Measurements from ENCODE around the gene MFN2.

GRCh38 chr1:11957897-11958296, 22.3 kb upstream of the MFN2 start:
- TF ChIP-seq REST (IDR thresholded peaks at IDR 0.05; ENCODE audit: unreplicated experiment) (no peak), EZH2 (IDR thresholded peaks at IDR 0.05; ENCODE audit: low read depth, unreplicated experiment) (no peak), CTCF (conservative IDR thresholded peaks at IDR 0.05; ENCODE audit: low read depth in 2 of 2) (no peak), EZH2phosphoT487 (IDR thresholded peaks at IDR 0.05; ENCODE audit: unreplicated experiment) (no peak), POLR2AphosphoS5 (IDR thresholded peaks at IDR 0.05; ENCODE audit: low read depth) (no peak), CREB1 (CRISPR knock-in tag; IDR thresholded peaks at IDR 0.05; ENCODE audit: low read depth) (no peak), NANOG (IDR thresholded peaks at IDR 0.05; ENCODE audit: borderline replicate concordance) (no peak)
- TF ChIP-seq, protein P1, sequence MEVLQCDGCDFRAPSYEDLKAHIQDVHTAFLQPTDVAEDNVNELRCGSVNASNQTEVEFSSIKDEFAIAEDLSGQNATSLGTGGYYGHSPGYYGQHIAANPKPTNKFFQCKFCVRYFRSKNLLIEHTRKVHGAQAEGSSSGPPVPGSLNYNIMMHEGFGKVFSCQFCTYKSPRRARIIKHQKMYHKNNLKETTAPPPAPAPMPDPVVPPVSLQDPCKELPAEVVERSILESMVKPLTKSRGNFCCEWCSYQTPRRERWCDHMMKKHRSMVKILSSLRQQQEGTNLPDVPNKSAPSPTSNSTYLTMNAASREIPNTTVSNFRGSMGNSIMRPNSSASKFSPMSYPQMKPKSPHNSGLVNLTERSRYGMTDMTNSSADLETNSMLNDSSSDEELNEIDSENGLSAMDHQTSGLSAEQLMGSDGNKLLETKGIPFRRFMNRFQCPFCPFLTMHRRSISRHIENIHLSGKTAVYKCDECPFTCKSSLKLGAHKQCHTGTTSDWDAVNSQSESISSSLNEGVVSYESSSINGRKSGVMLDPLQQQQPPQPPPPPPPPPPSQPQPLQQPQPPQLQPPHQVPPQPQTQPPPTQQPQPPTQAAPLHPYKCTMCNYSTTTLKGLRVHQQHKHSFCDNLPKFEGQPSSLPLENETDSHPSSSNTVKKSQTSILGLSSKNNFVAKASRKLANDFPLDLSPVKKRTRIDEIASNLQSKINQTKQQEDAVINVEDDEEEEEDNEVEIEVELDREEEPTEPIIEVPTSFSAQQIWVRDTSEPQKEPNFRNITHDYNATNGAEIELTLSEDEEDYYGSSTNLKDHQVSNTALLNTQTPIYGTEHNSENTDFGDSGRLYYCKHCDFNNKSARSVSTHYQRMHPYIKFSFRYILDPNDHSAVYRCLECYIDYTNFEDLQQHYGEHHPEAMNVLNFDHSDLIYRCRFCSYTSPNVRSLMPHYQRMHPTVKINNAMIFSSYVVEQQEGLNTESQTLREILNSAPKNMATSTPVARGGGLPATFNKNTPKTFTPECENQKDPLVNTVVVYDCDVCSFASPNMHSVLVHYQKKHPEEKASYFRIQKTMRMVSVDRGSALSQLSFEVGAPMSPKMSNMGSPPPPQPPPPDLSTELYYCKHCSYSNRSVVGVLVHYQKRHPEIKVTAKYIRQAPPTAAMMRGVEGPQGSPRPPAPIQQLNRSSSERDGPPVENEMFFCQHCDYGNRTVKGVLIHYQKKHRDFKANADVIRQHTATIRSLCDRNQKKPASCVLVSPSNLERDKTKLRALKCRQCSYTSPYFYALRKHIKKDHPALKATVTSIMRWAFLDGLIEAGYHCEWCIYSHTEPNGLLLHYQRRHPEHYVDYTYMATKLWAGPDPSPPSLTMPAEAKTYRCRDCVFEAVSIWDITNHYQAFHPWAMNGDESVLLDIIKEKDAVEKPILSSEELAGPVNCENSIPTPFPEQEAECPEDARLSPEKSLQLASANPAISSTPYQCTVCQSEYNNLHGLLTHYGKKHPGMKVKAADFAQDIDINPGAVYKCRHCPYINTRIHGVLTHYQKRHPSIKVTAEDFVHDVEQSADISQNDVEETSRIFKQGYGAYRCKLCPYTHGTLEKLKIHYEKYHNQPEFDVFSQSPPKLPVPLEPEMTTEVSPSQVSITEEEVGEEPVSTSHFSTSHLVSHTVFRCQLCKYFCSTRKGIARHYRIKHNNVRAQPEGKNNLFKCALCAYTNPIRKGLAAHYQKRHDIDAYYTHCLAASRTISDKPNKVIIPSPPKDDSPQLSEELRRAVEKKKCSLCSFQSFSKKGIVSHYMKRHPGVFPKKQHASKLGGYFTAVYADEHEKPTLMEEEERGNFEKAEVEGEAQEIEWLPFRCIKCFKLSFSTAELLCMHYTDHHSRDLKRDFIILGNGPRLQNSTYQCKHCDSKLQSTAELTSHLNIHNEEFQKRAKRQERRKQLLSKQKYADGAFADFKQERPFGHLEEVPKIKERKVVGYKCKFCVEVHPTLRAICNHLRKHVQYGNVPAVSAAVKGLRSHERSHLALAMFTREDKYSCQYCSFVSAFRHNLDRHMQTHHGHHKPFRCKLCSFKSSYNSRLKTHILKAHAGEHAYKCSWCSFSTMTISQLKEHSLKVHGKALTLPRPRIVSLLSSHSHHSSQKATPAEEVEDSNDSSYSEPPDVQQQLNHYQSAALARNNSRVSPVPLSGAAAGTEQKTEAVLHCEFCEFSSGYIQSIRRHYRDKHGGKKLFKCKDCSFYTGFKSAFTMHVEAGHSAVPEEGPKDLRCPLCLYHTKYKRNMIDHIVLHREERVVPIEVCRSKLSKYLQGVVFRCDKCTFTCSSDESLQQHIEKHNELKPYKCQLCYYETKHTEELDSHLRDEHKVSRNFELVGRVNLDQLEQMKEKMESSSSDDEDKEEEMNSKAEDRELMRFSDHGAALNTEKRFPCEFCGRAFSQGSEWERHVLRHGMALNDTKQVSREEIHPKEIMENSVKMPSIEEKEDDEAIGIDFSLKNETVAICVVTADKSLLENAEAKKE (CRISPR knock-in tag; IDR thresholded peaks at IDR 0.05) = no peak
- TF ChIP-seq, protein P2, sequence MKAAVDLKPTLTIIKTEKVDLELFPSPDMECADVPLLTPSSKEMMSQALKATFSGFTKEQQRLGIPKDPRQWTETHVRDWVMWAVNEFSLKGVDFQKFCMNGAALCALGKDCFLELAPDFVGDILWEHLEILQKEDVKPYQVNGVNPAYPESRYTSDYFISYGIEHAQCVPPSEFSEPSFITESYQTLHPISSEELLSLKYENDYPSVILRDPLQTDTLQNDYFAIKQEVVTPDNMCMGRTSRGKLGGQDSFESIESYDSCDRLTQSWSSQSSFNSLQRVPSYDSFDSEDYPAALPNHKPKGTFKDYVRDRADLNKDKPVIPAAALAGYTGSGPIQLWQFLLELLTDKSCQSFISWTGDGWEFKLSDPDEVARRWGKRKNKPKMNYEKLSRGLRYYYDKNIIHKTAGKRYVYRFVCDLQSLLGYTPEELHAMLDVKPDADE (IDR thresholded peaks at IDR 0.05) = no peak
